T-helper 17 cell (primary cell): ENCODE measurements around the gene INPP4B. TPM values are rescaled to one million over a fixed set of nuclear protein-coding genes. Genes with fewer than 3 reads are reported as not detected.
A peak's percentile ranks its signal among the peaks of the same experiment; 100 is the strongest.

Experiments used
- ATAC-seq: fragments of 150-1000 bp; cut with Tn5 transposase; 2 replicates; pipeline ENCODE4 v1.10.0; 2021; ENCODE audit warnings: mild to moderate bottlenecking, moderate library complexity
- DNase-seq, 3 donors: peaks; one replicate each; pipeline versions ENCODE4 v3.0.0 to v3.0.0-alpha.2; 2020 to 2021
- H3K9me3 ChIP-seq: one replicate; pipeline ENCODE4 v1.7.0; 2013; ENCODE audit warnings: low read length, mild to moderate bottlenecking; ENCODE audit not compliant: control insufficient read depth, poor library complexity, severe bottlenecking
- H3K27ac Mint-ChIP-seq: one replicate; pipeline ENCODE4 v1.8.0; 2022; ENCODE audit warnings: mild to moderate bottlenecking, moderate library complexity, mixed read lengths
- H3K27me3 Mint-ChIP-seq: one replicate; pipeline ENCODE4 v1.8.0; 2022; ENCODE audit warnings: mixed read lengths
- H3K36me3 Mint-ChIP-seq: one replicate; pipeline ENCODE4 v1.8.0; 2022; ENCODE audit warnings: low read depth, mixed read lengths
- H3K4me1 Mint-ChIP-seq: one replicate; pipeline ENCODE4 v1.8.0; 2022; ENCODE audit warnings: mild to moderate bottlenecking, mixed read lengths
- H3K4me3 Mint-ChIP-seq: one replicate; pipeline ENCODE4 v1.8.0; 2022; ENCODE audit warnings: mild to moderate bottlenecking, moderate library complexity, mixed read lengths
- total RNA-seq, 4 donors: library from RNA in 2 of 4; stranded (reverse) in 2 of 4; gene quantifications; one replicate each; pipeline ENCODE4 v1.2.3 and lab custom pipeline; 2022 to 2026

The INPP4B gene
- total RNA-seq, 2 donors from 2014 or later, result 91.8 to 102 TPM

GRCh38 chr4:142130666-142131065 is 715.4 kb downstream of the INPP4B start:
- Mint-ChIP-seq H3K4me3 (no peak overlapping the region), H3K27ac (no peak overlapping the region), H3K36me3 (peaks cover 4% of the 10 kb centered on the region), H3K27me3 (no peaks in the 10 kb centered on the region), H3K4me1 (peaks cover 14% of the 10 kb centered on the region)
- ATAC-seq (no peak), DNase-seq (no peak)
- H3K9me3 ChIP-seq, result no peaks in the 10 kb centered on the region

GRCh38 chr4:142129931-142130330 is 716.2 kb downstream of the INPP4B start:
- peak overlapping the region; percentile 21 for H3K4me3 Mint-ChIP-seq
- H3K27me3 Mint-ChIP-seq, result no peaks in the 10 kb centered on the region
- no peak for ATAC-seq

GRCh38 chr4:142129473-142129872 is 716.6 kb downstream of the INPP4B start:
- Mint-ChIP-seq H3K27me3 (no peaks in the 10 kb centered on the region), H3K4me3 (no peak overlapping the region), H3K4me1 (peaks cover 22% of the 10 kb centered on the region), H3K27ac (no peak overlapping the region), H3K36me3 (peaks cover 12% of the 10 kb centered on the region)
- DNase-seq, result no peak
- H3K9me3 ChIP-seq, result no peaks in the 10 kb centered on the region
- no peak for ATAC-seq

More at GRCh38 chr4:142129931-142130330, 716.2 kb downstream of the INPP4B start:
- Mint-ChIP-seq H3K27ac (no peak overlapping the region), H3K36me3 (peaks cover 10% of the 10 kb centered on the region), H3K4me1 (peaks cover 20% of the 10 kb centered on the region)
- H3K9me3 ChIP-seq, result no peaks in the 10 kb centered on the region
- DNase-seq, result no peak

- H3K27ac Mint-ChIP-seq, result peak overlapping the region; percentile 62
- no peaks in the 10 kb centered on the region for H3K9me3 ChIP-seq
- DNase-seq (no peak), ATAC-seq (no peak)
- H3K36me3 Mint-ChIP-seq, result peaks cover 12% of the 10 kb centered on the region
- H3K4me1 Mint-ChIP-seq, result peaks cover 22% of the 10 kb centered on the region
- no peak overlapping the region for H3K4me3 Mint-ChIP-seq
- no peaks in the 10 kb centered on the region for H3K27me3 Mint-ChIP-seq
Observed at GRCh38 chr4:142128529-142128928, 717.6 kb downstream of the INPP4B start.

- H3K9me3 ChIP-seq, result no peaks in the 10 kb centered on the region
- ATAC-seq (peak; percentile 78), DNase-seq (peak; percentile 16 to 53 (median 19))
- Mint-ChIP-seq H3K27me3 (no peaks in the 10 kb centered on the region), H3K4me3 (no peak overlapping the region), H3K36me3 (peaks cover 12% of the 10 kb centered on the region), H3K27ac (no peak overlapping the region), H3K4me1 (peaks cover 22% of the 10 kb centered on the region)
Observed at GRCh38 chr4:142126890-142127497, 719.1 kb downstream of the INPP4B start.

- Mint-ChIP-seq H3K27ac (peak overlapping the region; percentile 47), H3K4me1 (peaks cover 11% of the 10 kb centered on the region), H3K27me3 (no peaks in the 10 kb centered on the region), H3K4me3 (no peak overlapping the region), H3K36me3 (peaks cover 12% of the 10 kb centered on the region)
- DNase-seq (no peak), ATAC-seq (no peak)
- no peaks in the 10 kb centered on the region for H3K9me3 ChIP-seq
Observed at GRCh38 chr4:142124874-142125273, 721.2 kb downstream of the INPP4B start.

- Mint-ChIP-seq H3K27me3 (no peaks in the 10 kb centered on the region), H3K4me1 (peaks cover 21% of the 10 kb centered on the region), H3K4me3 (no peak overlapping the region), H3K27ac (no peak overlapping the region), H3K36me3 (peaks cover 19% of the 10 kb centered on the region)
- ATAC-seq (no peak), DNase-seq (no peak)
- H3K9me3 ChIP-seq, result no peaks in the 10 kb centered on the region
Observed at GRCh38 chr4:142121448-142122350, 724.4 kb downstream of the INPP4B start.

GRCh38 chr4:142120921-142121320 is 725.2 kb downstream of the INPP4B start:
- no peaks in the 10 kb centered on the region for H3K9me3 ChIP-seq
- Mint-ChIP-seq H3K27ac (no peak overlapping the region), H3K27me3 (no peaks in the 10 kb centered on the region), H3K4me3 (no peak overlapping the region), H3K4me1 (peaks cover 26% of the 10 kb centered on the region), H3K36me3 (peaks cover 23% of the 10 kb centered on the region)
- DNase-seq (no peak), ATAC-seq (no peak)

- no peak for DNase-seq
- H3K27ac Mint-ChIP-seq, result no peak overlapping the region
Observed at GRCh38 chr4:142112451-142112850, 733.6 kb downstream of the INPP4B start.

GRCh38 chr4:142110136-142110535 is 736.0 kb downstream of the INPP4B start:
- no peak overlapping the region for H3K4me3 Mint-ChIP-seq
- DNase-seq (no peak), ATAC-seq (no peak)
- peaks cover 7% of the 10 kb centered on the region for H3K4me1 Mint-ChIP-seq
- H3K9me3 ChIP-seq, result no peaks in the 10 kb centered on the region
- peaks cover 14% of the 10 kb centered on the region for H3K36me3 Mint-ChIP-seq
- H3K27me3 Mint-ChIP-seq, result no peaks in the 10 kb centered on the region
- peak overlapping the region; percentile 71 for H3K27ac Mint-ChIP-seq

More at GRCh38 chr4:142112451-142112850, 733.6 kb downstream of the INPP4B start:
- H3K4me1 Mint-ChIP-seq, result peaks cover 22% of the 10 kb centered on the region
- H3K27me3 Mint-ChIP-seq, result no peaks in the 10 kb centered on the region
- H3K4me3 Mint-ChIP-seq, result no peak overlapping the region
- ATAC-seq, result no peak
- H3K9me3 ChIP-seq, result no peaks in the 10 kb centered on the region
- peaks cover 23% of the 10 kb centered on the region for H3K36me3 Mint-ChIP-seq

GRCh38 chr4:142104041-142104440 is 742.1 kb downstream of the INPP4B start:
- peaks cover 9% of the 10 kb centered on the region for H3K36me3 Mint-ChIP-seq

GRCh38 chr4:142101401-142101800 is 744.7 kb downstream of the INPP4B start:
- ATAC-seq (no peak), DNase-seq (no peak)
- Mint-ChIP-seq H3K4me1 (peaks cover 19% of the 10 kb centered on the region), H3K4me3 (no peak overlapping the region), H3K36me3 (peaks cover 9% of the 10 kb centered on the region), H3K27me3 (no peaks in the 10 kb centered on the region), H3K27ac (no peak overlapping the region)
- H3K9me3 ChIP-seq, result no peaks in the 10 kb centered on the region

More at GRCh38 chr4:142104041-142104440, 742.1 kb downstream of the INPP4B start:
- ATAC-seq, result no peak
- Mint-ChIP-seq H3K4me1 (peaks cover 10% of the 10 kb centered on the region), H3K27ac (no peak overlapping the region), H3K4me3 (no peak overlapping the region), H3K27me3 (no peaks in the 10 kb centered on the region)
- DNase-seq, result no peak
- H3K9me3 ChIP-seq, result no peaks in the 10 kb centered on the region

- Mint-ChIP-seq H3K27ac (no peak overlapping the region), H3K36me3 (peaks cover 11% of the 10 kb centered on the region), H3K4me3 (no peak overlapping the region), H3K4me1 (peaks cover 19% of the 10 kb centered on the region), H3K27me3 (no peaks in the 10 kb centered on the region)
- H3K9me3 ChIP-seq, result no peaks in the 10 kb centered on the region
- no peak for DNase-seq
- no peak for ATAC-seq
Observed at GRCh38 chr4:142100941-142101340, 745.2 kb downstream of the INPP4B start.
